Neural progenitor cell (in vitro differentiated cells): ENCODE results near the gene GALNTL6.

Experiments used
- EZH2 ChIP-seq: fragments of 200-600 bp; sonication (generic); IDR thresholded peaks from 2 replicates; pipeline ENCODE4 v1.6.1; 2017; ENCODE audit warnings: antibody characterized with exemption, mild to moderate bottlenecking, moderate library complexity
- EZH2phosphoT487 ChIP-seq: fragments of 200-600 bp; sonication (generic); IDR thresholded peaks from 2 replicates; pipeline ENCODE4 v1.6.1; 2017; ENCODE audit warnings: antibody characterized with exemption
- TF ChIP-seq, protein P1 (sequence below): fragments of 200-600 bp; sonication (generic); IDR thresholded peaks from 2 replicates; pipeline ENCODE4 v1.5.1; 2017; ENCODE audit warnings: antibody characterized with exemption, mild to moderate bottlenecking

DNA sequence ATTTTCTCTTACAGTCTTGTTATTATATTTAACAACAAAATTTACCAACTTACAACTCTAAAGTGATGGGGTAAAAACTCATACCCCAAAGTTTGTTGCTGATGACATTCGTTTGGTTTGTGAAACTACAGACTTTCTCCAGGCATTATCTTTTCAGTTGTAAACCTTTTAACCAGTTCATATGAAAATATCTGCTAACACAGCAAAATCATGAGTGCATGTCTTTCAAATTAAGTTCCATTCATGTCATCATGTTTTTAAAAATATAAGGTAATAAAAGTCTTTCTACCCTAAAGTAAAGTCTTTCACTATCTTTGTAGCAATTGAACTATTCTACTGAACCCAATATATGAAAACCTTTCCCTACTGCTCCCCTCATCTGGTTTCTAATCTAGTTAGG is 3.4 kb upstream of the GALNTL6 start:
- TF ChIP-seq, protein P1, sequence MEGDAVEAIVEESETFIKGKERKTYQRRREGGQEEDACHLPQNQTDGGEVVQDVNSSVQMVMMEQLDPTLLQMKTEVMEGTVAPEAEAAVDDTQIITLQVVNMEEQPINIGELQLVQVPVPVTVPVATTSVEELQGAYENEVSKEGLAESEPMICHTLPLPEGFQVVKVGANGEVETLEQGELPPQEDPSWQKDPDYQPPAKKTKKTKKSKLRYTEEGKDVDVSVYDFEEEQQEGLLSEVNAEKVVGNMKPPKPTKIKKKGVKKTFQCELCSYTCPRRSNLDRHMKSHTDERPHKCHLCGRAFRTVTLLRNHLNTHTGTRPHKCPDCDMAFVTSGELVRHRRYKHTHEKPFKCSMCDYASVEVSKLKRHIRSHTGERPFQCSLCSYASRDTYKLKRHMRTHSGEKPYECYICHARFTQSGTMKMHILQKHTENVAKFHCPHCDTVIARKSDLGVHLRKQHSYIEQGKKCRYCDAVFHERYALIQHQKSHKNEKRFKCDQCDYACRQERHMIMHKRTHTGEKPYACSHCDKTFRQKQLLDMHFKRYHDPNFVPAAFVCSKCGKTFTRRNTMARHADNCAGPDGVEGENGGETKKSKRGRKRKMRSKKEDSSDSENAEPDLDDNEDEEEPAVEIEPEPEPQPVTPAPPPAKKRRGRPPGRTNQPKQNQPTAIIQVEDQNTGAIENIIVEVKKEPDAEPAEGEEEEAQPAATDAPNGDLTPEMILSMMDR, result no peak
- TF ChIP-seq EZH2, result no peak
- TF ChIP-seq EZH2phosphoT487, result no peak
